ENCODE measurements around the gene ADGRL3. TPM values are rescaled to one million over a fixed set of nuclear protein-coding genes. Genes with fewer than 3 reads are reported as not detected.

The ADGRL3 gene
- total and polyA plus RNA-seq, 8 donors: 0.08 to 1.4 (median 0.24) TPM

GRCh38 chr4:61275241-61275640 lies 75.1 kb downstream of the ADGRL3 start:
- no peak for FAIRE-seq

DNA sequence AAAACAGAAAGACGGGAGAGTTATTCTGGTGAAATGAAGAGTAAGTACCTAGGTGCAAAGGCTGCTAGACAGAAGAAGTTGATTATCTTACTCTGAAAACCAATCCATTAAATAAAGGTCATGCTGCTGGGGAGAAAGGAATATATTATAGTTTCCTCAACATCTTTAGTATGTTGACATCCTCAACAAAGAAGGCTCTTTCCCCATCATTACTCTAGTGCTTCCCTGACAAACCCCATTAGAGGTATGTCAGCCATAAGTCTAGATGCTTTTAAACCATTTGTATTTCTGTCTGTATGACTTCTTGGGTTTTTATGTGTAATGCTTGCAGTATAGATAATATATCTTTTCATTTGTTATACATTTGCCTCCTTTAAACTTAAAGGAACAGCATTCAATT lies 75.9 kb downstream of the ADGRL3 start:
- H3K4me3 ChIP-seq: no peak overlapping the region
- no peak for TF ChIP-seq CTCF (IDR thresholded peaks at IDR 0.05)
- no peak for FAIRE-seq
- intact Hi-C loops (cut with DNase I): no loop called here
- H3K27me3 ChIP-seq: no peaks in the 10 kb centered on the region
- H3K9me3 ChIP-seq: no peaks in the 10 kb centered on the region
- H3K36me3 ChIP-seq: no peaks in the 10 kb centered on the region
- whole genome bisulfite sequencing, 2 donors: 70 to 88% methylated on average over 1 of the region's 1 CpG
- no peaks in the 10 kb centered on the region for H3K4me1 ChIP-seq
- DNase-seq: no peak
- H3K27ac ChIP-seq: no peak overlapping the region
- ATAC-seq: no peak

More at GRCh38 chr4:61275241-61275640, 75.1 kb downstream of the ADGRL3 start:
- H3K9me3 ChIP-seq: no peaks in the 10 kb centered on the region
- H3K27ac ChIP-seq: no peak overlapping the region
- no peaks in the 10 kb centered on the region for H3K27me3 ChIP-seq
- WGBS, 2 donors: 46 to 59% methylated on average over 2 of the region's 2 CpGs
- no peak overlapping the region for H3K4me3 ChIP-seq
- H3K4me1 ChIP-seq: no peaks in the 10 kb centered on the region
- ATAC-seq: no peak
- DNase-seq: no peak
- no peaks in the 10 kb centered on the region for H3K36me3 ChIP-seq
- no peak for TF ChIP-seq CTCF (IDR thresholded peaks at IDR 0.05)
- intact Hi-C loops (cut with DNase I): no loop called here

DNA sequence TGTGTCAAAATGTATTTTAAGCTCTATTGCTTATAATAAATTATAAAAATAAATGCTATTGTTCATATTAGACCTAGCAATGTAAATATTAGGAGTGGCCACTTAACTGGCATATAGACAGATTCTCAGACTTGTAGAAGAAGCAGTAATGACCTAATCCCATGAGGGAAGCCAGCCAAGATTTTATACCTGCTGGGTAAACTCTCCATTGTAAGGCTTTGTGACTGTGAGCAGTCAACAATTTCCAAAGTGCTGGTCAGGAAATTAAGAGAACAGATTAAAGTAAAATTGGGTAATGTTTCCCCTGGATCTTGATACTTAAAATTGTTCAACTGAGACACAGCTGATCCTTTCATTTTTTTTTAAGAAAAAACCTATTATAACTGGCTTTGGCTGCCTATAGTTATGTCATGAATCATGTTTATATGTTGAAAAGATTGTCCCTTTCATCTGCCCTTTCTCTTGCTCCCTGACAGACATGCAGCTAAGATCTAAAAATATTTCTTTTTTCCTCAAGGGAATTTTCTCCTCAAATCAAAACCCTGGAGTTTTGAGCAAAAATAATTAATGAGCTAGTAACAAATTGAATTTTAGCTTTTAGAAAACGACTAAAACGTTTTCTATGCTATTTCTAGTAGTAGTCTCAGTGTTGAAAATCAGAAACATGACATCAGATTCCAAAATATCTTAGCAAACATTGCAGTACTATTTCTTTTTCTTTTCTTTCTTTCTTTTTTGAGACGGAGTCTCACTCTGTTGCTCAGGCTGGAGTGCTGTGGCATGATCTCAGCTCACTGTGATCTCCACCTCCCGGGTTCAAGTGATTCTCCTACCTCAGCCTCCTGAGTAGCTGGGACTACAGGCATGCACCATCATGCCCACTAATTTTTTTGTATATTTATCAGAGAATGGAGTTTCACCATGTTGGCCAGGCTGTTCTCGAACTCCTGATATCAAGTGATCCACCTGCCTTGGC lies 77.9 kb downstream of the ADGRL3 start:
- no peak for DNase-seq
- ATAC-seq: no peak
- 44 to 65% methylated on average over 5 of the region's 5 CpGs for WGBS, 2 donors
- FAIRE-seq: no peak
- no peaks in the 10 kb centered on the region for H3K27me3 ChIP-seq
- H3K27ac ChIP-seq: no peak overlapping the region
- H3K4me3 ChIP-seq: no peak overlapping the region
- H3K9me3 ChIP-seq: no peaks in the 10 kb centered on the region
- intact Hi-C loops (cut with DNase I): no loop called here
- TF ChIP-seq CTCF (IDR thresholded peaks at IDR 0.05): no peak
- no peaks in the 10 kb centered on the region for H3K4me1 ChIP-seq
- no peaks in the 10 kb centered on the region for H3K36me3 ChIP-seq

GRCh38 chr4:61292322-61292721 lies 92.2 kb downstream of the ADGRL3 start:
- no peak for TF ChIP-seq CTCF (IDR thresholded peaks at IDR 0.05)
- Histone ChIP-seq H3K36me3 (no peaks in the 10 kb centered on the region), H3K4me1 (no peaks in the 10 kb centered on the region), H3K27me3 (no peaks in the 10 kb centered on the region), H3K4me3 (no peak overlapping the region), H3K27ac (no peak overlapping the region), H3K9me3 (no peaks in the 10 kb centered on the region)
- intact Hi-C loops (cut with DNase I): no loop called here
- ATAC-seq (no peak), DNase-seq (no peak), FAIRE-seq (no peak)
- WGBS, 2 donors: 45 to 61% methylated on average over 3 of the region's 3 CpGs

All from pancreas (tissue), 10 donors.